Measurements from ENCODE around the gene OLFM2.
A peak's percentile ranks its signal among the peaks of the same experiment; 100 is the strongest.
"Not testable (repeated sequence)": the region's sequence is repeated elsewhere in the genome, so short reads cannot be mapped to it uniquely, and the experiment has no call there.

The OLFM2 gene

DNA sequence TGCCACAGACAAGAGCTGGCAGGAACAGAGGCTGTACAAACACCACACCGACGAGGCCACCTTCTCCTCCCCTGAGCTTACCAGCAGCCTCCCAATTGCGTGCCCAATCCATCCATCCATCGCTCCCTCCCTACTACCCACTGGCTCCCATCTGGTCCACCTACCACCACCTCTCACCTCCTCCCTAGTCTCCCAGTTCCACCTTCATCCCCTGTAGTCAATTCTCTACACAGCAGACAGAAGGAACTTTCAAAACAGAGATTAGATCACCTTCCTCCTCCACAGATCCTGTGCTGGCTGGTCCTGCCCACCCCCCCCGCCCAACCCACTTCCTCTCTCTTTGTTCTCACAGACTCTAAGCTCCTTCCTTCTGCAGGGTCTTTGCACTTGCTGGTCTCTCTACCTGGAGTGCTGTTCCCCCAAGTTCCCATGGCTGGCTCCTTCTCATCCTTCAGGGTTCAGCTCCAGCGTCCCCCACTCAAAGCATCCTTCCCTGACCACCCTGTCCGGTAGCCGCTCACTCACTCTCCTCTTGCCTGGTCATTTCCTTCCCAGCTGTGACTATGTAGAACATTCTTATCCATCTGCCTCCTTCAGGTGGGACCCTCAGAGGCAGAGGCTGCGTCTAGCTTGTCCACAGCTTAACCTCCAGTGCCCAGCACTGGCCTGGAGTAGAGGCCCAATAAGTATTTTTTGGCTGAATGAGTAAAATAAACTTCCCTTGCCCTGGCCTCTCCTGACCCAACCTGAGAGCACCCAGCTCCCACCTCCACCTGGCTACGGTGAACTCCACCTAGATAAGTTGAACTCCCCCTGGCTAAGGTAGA, 78.2 kb downstream of the OLFM2 start:
- DNase-seq = no peak

DNA sequence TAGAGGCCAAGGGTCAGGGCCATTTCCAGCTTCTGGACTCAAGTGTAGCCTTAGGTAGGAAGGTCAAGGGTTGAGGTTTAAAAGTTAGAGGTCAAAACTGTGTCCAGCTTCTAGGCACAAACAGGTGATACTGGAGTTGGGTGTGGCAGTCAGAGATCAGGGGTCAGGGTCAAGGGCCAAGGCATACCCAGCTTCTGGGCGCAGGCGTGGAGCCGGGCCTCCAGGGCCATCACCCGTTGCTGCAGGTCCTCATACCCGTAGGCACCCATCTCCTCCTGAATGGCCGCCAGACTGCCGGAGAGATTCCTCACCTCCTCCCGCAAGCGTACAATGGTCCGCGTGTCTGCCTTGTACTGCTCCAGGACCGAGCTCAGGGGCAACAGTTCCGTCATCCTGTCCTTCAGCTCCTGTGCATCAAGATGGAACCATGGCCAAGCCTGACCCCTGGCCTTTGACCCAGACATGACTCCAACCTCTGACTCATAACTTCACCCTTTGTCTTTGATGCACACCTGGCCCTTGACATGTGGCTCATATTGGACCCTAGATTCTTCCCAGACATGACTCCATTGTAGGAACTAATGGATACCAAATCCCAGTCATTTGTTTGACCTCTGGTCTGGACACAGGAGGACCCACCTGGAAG, 79.1 kb downstream of the OLFM2 start:
- DNase-seq = no peak

DNA sequence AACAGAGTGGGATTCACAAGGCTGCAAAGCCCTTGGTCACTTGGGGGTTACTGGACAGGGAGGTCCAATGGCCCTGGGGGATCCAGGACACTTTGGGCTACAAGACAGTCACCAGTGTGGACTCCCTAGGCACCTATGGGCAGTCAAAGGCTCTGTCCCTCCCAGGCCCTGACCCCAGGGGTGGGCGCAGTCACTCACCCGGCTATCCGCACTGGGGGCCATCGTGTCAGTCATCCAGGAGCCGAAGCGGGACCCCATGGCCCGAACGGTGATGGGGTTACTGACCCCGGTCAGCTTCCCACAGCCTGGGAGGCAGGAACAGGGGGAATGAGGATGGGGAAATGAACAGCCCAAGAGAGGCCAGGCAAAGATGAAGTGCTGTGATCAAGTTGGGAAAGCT, 79.7 kb downstream of the OLFM2 start:
- no peak for DNase-seq

DNA sequence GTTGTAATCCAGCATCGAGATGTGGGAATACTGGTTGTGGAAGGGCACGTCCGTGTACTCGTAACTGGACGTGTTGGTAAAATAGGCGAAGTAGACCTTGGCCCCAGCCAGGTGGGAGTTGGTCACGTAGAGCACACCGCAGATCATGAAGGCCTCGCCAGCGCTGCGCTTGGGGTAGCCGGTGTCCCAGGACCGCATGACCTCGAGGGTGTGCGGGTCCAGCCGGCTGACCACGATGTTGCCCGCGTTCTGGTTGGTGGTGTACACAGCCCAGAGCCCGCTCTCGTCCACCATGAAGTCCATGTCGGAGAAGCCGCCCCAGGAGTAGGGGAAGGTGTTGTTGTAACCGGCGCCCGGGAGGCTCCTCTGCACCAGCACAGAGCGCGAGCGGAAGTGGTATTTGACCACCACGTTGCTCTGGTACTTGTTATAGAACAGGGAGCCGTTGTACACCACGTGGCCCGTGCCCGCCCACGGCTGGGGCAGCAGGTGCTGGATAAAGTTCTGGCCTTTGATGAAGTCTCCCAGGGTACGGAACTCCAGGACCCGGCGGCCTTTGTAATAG, 82.0 kb downstream of the OLFM2 start:
- DNase-seq = no peak

DNA sequence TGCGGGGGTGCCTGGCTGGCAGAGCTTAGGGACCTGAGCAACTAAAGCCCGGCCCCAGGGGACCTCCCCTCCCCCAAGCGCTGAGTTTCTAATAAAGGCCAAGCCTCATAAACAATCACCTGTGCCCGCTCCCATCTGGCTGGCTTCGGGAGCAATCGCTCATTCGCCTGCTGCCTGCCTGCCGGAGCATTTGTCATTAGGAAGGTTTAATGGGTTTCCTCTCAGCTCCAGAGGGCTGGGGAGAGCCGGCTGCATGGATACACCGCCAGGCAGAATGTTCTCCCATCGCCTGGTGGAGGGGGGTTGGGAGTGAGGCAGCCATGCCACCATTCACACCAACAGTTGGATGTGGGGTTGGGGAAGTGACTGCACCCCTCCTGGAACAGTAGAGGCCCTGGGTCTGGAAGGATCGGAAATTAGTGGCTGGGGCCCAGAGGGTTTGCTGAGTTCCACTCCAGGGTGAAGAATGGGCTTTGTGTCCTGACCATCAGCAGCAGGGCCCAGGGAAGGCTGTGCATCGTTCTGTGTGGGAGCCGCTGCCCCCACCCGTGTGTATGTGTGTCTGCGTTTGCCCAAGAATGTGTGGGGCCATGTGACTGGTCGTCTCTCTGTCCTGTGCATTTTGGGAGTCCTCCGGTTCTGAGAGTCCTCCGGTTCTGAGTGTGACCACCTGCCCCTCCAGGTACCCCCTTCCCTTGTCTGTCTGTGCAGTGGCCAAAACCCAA, 85.9 kb downstream of the OLFM2 start:
- no peak for DNase-seq

DNA sequence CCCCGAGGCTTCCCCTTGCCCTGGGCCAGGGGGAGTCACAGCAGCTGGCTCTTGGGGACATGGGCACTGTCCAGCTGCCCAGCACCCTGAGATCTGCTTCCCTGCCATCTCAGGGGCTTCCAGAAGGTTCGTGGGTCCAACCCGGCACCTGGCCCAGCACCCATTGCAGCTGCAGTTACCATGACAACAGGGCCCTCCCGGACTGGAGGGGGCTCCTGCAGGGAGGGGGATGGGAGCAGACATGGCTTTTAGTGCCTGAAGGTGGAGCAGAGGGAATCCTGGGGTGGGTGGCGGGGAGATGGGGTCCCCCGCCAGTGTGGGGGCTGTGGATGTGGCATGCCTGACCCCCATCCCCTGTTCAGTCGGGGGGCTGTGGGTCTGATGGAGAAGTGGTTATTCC, 86.5 kb downstream of the OLFM2 start:
- DNase-seq = no peak

DNA sequence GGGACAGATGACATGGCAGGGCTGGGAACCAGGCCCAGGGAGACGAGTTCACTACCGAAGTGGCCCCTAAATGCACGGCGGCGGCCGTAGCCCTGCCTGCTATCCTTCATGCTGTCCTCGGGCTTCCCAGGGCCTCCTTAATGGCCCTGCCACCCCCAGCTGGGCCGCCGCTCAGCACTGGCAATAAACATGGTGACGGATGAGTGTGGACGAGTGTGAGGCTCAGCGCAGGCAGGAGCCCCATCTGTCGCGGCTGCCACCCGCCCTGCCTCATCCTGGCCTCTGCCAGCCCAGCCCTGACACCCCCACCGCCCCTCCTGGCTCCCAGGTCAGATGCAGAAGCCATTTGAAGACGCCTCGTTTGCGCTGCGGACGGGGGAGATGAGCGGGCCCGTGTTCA, 87.6 kb downstream of the OLFM2 start:
- DNase-seq = no peak

DNA sequence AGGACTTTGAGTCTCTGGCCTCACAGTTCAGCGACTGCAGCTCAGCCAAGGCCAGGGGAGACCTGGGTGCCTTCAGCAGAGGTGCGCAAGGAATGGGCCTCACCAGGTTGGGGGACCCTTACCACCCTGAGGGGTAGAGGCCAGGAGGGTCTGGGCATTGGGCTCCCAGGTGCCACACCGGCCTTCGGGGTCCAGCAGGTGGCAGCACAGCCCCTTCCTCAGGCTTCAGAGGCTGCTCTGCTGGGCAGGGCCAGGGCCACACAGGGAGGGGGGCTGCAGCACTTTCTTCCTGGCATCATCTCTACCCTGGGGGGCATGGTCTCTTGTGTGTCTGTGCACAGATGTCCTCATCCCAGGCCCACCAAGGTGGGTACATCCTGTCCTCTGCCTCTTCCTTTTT, 88.3 kb downstream of the OLFM2 start:
- no peak for DNase-seq

DNA sequence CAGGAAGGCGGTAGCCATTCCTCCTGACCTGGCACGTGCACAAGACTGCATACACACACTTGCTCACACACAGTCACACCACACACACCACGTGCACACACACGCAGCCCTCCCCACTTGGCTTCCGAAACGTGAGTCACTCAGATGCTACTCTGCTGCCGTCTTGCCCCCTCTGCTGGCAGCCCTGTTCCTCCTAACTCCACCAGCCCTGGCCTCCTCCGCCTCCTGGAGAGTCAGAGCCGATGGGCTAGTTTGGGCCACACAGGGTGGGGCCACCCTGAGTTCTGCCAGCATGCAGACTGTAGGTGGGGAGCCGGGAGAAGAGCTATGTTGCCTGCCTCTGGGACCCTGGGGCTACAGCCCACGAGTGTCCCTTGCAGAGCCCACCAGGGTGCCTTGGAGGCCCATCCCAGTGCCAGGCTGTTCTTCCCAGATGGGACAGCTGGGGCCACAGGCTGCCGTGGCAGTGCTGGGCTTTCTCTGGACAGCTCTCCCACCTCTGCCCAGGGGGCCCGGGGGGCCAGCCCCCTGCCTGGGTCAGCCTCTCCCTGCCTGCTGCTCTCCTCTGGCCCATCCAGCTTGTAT, 89.1 kb downstream of the OLFM2 start:
- DNase-seq = no peak

DNA sequence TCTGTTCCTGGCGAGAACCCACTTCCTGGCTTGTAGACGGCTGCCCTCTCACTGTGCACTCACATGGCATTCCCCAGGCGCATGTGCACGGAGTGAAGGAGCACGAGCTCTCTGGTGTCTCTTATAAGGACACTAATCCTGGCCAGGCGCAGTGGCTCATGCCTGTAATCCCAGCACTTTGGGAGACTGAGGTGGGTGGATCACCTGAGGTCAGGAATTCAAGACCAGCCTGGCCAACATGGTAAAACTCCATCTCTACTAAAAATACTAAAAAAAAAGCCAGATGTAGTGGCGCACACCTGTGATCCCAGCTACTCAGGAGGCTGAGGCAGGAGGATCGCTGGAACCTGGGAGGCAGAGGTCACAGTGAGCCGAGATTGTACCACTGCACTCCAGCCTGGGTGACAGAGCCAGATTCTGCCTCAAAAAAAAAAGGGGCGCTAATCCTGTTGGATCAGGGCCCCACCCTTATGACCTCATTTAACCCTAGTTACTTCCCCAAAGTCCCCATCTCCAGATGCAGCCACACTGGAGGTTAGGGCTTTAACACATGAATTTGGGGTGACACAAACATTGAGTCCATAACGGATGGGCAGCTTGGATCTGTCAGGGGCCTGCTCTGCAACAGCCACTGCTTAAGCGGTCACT, 92.6 kb downstream of the OLFM2 start:
- not testable (repeated sequence) for DNase-seq

DNA sequence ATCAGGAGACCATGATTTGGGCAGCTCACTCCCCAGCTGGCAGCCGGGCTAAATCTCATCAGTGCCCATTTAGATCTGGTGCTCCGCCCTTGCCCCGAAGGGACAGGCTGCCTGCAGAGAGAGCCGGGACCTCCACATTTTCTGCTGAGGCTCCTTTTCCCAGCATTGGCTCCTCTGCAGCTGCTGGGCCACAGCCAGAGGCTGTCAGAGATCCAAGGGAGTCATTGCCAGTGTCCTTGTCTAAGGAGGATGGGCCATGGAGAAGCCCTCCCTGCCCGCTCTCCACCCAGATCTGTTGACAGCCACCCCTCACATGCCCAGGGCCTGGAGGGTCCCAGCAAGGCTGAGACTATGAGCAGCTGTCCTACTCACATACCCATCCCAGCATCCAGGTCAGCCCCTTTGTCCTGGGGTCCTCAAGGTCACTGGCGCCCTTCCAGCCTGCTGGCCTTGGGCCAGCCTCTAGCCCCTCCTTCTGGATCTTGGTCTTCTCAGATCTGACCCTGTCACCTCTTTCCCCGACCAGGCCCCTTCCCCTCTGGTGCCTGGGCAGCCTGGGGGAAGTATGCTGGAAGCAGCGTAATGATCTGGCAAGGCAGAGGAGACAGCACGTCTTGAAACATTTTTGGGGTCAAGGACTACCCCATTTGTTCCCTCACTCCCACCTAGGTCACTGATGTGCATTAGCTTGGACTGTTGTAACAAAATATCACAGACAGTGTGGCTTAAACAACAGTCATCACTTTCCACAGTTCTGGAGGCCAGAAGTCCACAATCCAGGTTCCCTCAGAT, 93.3 kb downstream of the OLFM2 start:
- no peak for DNase-seq

DNA sequence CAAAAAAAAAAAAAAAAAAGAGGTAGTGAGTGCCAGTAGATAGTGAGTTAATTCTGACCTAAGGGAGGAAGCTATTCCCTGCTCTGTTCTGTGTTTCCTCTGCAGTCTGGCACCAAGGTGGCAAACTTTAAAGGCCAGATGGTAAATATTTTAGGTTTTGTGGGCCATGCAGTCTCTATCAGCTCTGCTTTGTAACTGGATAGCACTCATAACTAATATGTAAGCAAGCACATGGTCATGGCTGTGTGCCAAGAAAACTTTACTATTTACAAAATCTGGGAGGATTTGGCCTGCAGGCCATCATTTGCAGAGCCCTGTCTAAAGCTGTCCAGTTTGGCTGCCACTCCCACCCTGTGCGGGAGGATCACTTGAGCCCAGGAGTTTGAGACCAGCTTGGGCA, 96.9 kb downstream of the OLFM2 start:
- no peak for DNase-seq

DNA sequence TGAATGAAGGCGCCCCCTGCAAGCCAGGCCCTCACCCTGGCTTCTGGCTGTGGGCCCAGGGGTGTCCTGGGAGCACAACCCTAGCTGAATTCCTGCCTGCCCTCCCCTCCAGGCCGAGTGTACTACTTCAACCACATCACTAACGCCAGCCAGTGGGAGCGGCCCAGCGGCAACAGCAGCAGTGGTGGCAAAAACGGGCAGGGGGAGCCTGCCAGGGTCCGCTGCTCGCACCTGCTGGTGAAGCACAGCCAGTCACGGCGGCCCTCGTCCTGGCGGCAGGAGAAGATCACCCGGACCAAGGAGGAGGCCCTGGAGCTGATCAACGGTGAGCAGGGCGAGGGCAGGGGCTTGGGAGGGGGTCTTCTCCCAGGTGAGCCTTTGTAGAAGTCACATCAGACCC, 98.0 kb downstream of the OLFM2 start:
- DNase-seq = no peak

DNA sequence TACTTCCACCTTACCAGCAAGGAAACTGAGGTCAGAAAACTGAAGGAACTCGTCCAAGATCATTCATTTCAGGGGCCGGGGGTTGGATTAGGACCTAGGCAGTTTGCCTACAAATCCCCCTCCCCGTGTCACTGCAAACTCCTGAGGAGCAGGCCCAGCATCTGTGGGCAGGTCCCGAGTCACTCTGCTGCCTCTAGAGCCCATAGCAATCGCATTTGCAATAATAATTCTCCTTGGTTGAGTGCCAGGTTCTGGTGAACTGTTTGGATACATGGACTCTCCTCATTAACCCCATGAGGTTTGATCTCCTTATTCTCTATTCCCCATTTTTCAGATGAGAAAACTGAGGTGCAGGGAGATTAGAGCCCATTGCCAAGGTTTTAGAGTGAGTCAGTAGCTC, 100.3 kb downstream of the OLFM2 start:
- no peak for DNase-seq

DNA sequence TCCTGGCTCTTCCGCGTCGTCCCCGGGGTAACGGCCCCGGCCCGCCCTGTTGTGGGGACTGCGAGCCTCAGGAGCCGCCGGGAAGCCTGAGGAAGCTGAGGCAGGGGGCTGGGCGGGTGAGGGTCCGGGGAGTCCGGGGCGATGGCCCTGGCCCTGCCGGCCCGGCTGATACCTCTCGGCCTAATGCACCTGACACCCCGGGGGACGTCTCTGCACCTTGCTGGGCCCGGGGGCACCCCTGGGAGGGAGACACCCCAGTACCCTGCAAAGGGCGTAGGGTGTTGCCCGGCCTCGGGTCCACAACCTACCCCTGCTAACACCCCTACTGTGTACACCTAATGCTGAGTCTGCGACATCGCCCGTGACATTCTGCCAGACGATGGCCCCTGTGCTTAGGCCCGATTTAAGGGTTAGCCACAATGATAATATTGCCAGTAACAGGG, 100.8 kb downstream of the OLFM2 start:
- DNase-seq = no peak

DNA sequence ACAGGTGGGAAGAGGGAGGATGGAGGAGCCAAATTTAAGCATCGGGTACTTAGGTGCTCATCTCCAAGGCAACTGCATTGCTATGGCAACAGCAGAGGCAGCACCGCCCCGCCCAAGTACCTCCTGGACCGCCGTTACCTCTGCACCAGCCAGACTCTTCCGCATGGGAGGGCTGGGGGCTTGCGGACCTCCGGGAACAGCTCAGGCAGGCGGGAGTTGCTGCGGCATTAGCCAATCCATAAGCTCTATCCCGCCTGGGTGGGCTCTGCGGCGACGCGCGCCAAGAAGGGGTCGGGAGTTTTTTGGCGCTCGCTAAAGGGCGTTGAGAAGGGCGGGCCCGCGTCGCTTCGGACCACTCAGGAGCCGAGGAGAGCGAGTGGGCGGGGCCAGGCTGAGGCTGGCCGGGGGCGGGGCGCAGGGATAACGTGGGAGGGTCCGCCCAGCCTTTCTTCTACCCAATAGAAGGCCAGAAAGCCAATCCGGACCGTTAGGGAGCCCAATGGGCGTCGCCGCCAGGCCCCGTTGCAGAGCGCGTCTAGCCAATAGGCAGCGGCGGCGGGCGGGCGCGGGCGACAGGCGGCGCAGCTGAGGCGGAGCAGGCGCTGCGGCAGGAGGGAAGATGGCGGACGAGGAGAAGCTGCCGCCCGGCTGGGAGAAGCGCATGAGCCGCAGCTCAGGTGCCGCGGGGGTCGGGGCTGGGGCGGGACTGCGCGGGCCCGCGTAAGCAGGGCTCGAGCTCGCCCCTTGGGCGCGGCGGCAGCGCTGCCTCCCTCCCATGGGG, 101.4 kb downstream of the OLFM2 start, which contains the start of gene PIN1:
PIN1 (plus strand) TSS at position 593 of the 781 bp plus-strand sequence; CDS start at position 620, 27 bp downstream.
- DNase-seq = peak; percentile 95

DNA sequence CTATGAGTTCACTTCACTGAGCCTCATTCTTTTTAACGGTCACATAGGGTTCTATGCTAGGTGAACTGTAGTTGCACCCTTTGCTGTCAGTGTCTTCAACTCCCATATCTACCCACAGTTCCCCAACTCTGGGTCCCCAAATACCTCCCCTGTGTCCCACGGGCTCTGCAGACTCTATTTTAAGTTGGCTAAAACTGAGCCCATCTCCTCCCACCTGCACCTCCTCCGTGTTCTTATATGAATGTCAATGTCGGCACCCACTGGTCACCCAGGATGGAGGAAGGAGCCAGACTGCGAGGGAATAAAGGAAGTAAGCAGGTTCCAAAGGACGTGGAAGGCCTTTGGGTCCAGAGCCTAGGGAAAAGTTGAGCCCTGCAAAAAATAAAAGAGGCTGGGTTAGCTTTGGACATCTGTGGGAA, 102.0 kb downstream of the OLFM2 start:
- DNase-seq = no peak

DNA sequence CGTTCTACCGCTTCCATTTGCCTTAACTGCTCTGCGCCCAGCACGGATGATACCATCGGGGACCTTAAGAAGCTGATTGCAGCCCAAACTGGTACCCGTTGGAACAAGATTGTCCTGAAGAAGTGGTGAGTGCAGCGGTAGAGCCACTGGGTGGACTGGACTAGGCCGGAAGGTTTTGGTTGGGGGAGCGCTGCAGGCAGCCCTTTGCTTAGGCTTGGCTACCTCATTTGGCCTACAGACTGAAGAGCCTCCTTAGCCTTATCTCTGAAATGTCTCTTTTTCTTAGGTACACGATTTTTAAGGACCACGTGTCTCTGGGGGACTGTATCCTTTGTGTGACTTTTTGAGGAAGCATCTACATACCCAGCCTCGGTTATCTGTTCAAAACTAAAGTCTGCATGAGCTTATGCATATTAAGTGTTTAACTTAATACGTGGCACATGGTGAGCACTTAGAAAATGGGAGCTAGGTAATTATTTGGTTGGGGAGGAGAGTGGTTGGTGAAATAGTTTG, 107.7 kb downstream of the OLFM2 start:
- no peak for DNase-seq

DNA sequence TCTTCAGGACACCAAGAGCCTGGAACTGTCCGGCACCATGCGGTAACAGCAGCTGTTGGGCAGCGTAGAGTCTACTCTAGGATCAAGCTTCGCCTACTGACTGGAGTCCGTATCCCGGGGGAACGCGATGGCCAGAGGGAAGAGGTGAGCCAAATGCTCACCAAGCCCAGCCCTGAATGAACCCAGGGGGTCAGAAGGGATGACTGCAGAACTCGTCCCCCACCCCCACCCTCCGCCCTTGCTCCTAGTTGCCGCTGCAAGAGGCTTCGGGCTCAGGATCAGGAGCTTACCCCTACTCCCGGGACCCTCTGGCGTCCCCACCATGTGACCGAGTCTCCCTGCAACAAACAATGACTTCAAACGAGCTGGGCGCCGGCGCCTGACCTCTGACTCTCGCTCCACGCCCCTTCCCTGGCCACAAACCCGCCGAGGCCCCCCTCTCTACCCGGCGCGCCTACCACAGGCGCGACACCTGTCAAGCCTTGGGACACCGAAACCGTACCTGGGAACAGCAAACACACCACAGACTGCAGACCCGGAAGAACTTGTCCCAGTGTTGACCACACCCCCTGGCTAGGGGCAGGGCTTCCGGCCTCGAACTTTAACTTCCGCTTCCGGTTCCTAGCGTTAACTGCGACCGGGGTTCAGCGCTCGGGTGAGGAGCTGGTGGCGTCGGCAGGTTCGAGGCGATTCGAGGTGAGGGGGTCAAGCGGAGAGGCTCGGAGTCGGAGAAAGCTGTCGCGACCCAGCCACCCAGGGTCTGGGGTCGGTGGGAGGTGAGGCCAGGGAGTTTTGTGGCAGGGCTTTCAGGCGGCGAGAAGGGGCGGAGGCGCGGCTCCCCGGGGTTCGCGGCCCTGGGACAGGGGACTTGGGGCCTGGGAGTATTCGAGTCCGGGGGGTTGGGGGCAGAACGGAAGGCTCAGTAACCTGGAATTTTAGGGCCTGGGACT, 108.8 kb downstream of the OLFM2 start, which contains the start of gene UBL5:
UBL5 (plus strand) TSS at position 630 of the 950 bp plus-strand sequence. CDS start 420 bp downstream, outside the sequence.
- DNase-seq = peak; percentile 82

All from SHP77 treated with DMSO at 0.1 percent for 48 hours (cell line).